Activated T-cell treated with anti-CD3 and anti-CD28 coated beads for 4 hours (primary cell): ENCODE measurements around the gene MAP9.
"Not testable (repeated sequence)": the region's sequence is repeated elsewhere in the genome, so short reads cannot be mapped to it uniquely, and the experiment has no call there.

ENCODE experiments used
- DNase-seq: peaks from one replicate; pipeline ENCODE4 v3.0.0-alpha.2; 2020

The MAP9 gene

GRCh38 chr4:155339999-155340398, 36.8 kb downstream of the MAP9 start:
- no peak for DNase-seq

GRCh38 chr4:155339588-155339987, 37.2 kb downstream of the MAP9 start:
- no peak for DNase-seq

GRCh38 chr4:155338196-155338595, 38.6 kb downstream of the MAP9 start:
- no peak for DNase-seq

- no peak for DNase-seq
Measured at GRCh38 chr4:155336242-155336641, 40.5 kb downstream of the MAP9 start.

GRCh38 chr4:155331478-155331877, 45.3 kb downstream of the MAP9 start:
- DNase-seq, result no peak

GRCh38 chr4:155322782-155323181, 54.0 kb downstream of the MAP9 start:
- no peak for DNase-seq

GRCh38 chr4:155321006-155321405, 55.8 kb downstream of the MAP9 start:
- DNase-seq, result no peak

GRCh38 chr4:155319516-155319915, 57.2 kb downstream of the MAP9 start:
- DNase-seq, result no peak

GRCh38 chr4:155312027-155312426, 64.7 kb downstream of the MAP9 start:
- DNase-seq, result not testable (repeated sequence)

GRCh38 chr4:155307731-155308277, 69.0 kb downstream of the MAP9 start:
- DNase-seq, result no peak

- no peak for DNase-seq
Measured at GRCh38 chr4:155305619-155306018, 71.1 kb downstream of the MAP9 start.

- no peak for DNase-seq
Measured at GRCh38 chr4:155304375-155304774, 72.4 kb downstream of the MAP9 start.

GRCh38 chr4:155299103-155299502, 77.7 kb downstream of the MAP9 start:
- no peak for DNase-seq
